Measurements from ENCODE around the gene STRBP.
"Not testable (repeated sequence)": the region's sequence is repeated elsewhere in the genome, so short reads cannot be mapped to it uniquely, and the experiment has no call there.

Gene STRBP

DNA sequence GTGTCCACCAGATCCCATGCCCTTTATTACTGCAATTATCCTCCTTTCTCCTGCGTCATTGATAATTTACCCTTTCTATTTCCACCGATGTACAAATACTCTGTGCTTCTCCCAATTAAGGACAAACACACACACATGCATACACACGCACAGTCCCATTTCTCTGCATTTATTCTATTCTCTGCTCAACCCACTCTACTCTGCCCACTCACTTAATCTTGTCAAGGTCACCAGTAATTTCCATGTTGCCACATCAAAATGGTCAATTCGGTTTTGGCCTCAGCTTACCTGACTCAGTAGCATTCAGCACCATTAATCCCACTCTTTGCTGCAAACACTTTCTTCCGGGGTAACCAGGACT, 14.6 kb upstream of the STRBP start:
- DNase-seq = no peak

DNA sequence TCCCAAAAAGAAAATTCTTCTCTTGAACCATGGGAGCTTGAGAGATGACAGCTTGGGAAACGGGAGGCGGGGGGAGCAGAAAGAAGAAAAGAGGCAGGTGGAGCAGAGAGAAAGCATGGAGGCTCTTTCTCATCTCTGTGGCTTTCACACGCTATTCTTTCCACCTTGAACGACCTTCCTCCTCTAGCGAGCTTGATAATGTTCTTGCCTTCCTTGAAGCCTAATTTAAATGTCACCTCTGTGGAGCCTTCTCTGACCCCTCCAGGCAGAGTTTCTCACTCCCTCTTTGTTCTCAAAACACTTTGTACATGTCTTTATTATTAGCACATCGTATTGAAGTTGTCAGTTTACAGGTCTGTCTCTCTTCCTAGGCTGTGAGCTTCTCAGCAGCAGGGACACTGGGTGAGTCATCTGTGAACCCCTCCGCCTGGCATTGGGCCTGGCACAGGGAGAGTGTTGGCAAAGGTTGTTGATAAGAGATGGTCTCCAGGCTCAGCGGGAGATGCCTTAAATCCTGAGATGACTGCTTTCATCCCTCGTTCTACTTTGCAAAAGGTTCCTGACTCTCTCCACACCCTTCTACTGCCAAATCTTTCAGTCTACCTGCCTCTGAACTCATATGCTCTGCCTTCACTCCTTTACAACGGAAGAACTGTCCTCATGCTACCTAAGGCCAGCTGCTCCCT, 14.1 kb upstream of the STRBP start:
- DNase-seq = no peak

DNA sequence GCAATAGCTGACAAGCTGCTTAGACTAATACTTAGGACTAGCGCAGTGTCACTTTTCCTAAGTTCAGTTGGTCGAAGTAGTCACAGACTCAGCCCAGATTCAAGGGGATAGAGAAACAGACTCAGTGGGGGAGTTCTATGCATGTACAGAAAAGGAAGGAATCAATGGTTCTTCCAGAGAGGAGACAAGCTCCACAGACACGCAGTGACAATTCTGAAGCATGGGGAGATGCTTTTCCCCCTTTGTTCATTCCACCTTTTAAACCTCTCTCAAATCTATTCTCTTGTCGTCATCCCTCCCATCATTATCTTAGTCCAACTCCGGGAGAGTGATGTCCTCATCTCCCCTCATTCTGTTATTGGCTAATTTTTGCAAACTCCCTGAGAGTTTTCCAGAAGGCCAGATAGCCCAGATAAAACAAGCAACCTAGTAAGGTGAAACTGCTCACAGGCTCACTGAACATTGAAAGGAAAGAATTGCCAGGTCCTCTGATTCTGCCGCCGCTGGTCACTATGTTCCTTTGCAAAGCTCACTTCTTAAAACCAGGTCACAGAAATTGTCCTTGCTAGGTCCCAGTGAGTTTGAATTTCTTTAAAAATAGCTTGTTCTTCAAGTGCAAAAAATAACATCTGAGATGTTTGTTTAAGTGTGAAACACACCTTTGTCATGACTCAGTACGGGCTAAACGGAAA, 13.4 kb upstream of the STRBP start:
- DNase-seq = no peak

DNA sequence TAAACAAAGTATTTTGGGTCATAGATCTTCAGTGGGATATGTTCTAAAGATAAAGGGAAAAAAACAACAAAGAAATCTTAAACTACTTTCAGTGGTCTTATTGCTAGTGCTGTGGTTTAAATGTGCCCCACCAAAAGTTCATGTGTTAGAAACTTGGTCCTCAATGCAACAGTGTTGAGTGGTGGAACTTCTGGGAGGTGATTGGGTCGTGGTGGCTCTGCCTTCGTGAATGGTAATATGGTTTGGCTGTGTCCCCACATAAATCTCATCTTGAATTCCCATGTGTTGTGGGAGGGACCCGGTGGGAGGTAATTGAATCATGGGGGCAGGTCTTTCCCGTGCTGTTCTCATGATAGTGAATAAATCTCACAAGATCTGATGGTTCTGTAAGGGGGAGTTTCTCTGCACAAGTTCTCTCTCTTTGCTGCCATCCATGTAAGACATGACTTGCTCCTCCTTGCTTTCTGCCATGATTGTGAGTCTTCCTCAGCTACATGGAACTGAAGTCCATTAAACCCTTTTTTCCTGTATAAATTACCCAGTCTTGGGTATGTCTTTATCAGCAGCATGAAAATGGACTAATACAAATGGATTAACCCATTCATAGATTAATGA, 10.6 kb upstream of the STRBP start:
- not testable (repeated sequence) for DNase-seq

DNA sequence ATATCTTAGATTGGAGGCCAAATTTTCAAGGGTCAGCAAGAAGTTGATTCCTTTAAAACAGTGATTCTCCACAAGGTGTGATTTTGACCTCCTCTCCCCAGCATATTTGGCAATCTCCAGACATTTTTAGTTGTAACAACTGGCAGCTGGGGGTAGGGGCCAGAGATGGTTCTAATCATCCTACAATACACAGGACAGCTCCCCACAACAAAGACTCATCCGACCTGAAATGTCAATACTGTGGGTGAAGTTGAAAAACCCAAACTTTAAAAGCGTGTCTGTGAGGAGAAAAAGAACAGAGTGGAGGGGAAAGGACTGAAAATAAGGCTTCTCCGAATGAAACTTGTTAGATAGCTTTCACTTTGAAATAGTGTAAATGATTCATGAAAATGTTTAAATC, 10.0 kb upstream of the STRBP start:
- DNase-seq = no peak

DNA sequence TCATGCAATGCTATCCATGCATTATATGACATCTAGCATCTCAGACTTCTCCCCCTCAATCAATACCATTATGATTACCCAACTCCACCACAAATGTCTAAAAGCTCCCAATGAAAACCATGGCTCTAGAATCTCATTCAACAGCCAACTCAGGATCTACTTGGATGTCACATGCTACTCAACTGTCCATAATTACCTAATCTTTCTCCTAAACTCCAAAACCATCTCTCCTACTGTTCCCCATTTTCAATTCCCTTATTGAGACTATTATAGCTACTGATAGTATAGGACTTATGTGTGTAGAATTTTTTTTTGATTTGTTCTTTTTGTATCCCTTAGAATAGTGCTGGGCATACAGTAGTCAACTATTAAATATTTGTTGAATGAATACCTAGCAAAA, 8.2 kb upstream of the STRBP start:
- DNase-seq = no peak

DNA sequence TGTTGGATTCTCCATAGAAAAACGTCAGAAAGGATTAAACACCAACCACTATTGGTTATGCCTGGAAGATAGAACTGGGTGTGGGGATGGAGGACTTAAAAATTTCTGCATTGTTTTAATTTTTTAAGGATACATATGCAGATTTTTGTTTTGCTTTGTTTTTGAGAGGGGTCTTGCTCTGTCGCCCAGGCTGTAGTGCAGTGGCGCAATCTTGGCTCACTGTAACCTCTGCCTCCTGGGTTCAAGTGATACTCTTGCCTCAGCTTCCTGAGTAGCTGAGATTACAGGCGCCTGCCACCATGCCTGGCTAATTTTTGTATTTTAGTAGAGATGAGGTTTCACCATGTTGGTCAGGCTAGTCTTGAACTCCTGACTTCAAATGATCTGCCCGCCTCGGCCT, 2.7 kb upstream of the STRBP start:
- not testable (repeated sequence) for DNase-seq

DNA sequence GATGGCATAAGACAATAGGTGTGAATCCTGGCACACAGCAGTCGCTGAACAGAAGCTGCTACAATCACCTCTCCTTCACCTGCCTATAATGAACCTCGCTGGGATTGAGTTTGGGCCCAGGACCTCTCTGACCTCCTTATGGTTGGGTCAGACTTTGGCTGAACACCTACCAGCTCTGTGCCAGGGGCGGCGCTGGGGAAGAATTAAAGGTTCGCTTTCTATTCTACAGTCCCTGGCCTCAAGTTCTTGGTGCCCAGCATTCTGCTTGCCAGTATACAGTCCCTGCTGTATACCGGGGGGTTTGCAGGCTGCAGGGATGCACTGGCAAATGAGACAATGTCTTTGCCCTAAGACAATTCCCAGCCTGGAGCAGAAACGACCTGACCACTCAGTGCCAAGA, 895 bp upstream of the STRBP start:
- DNase-seq = no peak

DNA sequence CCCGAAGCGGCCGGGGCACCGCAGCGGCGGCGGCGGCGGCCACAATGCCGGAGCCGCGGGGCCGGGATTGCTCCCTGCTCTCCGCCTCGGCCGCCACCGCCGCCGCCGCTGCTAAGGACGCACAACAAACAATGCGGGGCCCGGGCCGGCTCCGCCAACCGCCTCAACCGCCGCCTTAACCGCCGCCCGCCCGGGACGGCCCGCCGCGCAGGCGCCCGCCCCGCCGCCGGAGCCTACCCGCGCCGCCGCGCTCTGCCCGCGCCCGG, 254 bp downstream of the STRBP start:
- peak in 7 of 51 donors; percentile 30 to 65 (median 50) for DNase-seq

DNA sequence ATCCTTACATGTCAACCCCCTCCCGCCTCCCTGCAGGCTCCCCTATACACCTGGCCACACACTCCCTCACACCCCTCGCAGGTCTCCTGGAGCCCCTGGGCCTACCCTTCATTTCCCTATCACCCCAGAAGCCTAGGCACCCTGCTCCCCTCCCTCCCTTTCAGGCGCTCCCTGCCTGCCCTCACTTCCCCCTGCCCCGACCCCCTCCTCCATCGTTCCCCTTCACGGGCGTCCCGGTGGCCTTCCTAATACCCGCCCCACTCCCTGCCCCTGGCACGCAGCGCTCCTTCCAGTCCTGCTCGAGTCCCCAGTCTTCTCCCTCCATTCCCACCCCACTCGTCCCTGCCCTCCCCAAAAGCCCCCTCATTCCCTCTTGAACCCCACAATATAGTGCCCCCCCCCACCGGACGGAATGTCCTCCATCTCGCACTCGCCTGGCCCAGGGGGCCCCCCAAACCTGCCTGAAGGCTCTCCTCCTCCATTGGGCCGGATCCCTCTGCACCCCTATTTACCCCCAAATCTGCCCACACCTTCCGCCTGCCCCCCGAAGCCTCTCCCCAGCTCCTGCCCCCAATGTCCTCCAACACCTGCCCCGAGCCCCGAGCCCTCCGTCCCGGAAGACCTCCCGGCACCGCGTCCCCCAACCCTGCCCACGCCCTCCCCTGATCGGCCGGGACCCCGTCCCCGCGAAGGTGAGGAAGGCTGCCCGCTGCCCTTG, 746 bp downstream of the STRBP start:
- DNase-seq = peak in 5 of 51 donors; percentile 9 to 34 (median 19)

DNA sequence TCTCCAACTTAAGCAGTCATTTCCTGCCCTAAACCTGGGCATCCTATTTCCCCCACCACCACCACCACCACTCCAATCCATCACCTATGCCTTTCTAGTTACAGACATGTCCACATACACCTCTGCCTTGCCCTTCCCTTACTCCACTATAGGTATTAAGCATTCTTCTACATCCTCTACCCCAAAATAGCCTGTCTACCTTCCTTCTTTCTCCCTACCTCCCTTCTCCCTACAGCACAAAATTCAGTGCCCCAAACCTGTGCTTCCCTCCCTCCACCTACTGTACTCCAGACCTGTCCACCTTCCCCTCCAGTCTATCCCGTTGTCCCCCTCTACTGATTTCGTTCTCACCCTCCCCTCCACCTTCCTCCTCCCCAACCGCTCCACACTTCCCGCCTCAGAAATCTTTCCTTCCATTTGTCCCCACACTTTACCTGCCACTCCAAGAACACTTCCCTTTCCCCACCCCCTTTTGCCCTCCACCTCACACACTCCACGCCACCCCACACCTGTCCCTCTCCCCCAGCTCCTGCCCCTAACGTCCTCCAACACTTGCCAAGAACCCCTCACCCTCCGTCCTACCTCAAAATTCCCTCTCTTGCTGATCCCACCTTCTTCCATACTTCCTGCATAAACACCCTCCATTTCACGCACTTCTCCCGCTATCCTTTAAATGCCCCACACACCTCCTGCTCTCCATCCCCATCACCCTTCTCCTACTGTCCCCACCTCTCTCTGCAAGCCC, 1.6 kb downstream of the STRBP start:
- no peak for DNase-seq

DNA sequence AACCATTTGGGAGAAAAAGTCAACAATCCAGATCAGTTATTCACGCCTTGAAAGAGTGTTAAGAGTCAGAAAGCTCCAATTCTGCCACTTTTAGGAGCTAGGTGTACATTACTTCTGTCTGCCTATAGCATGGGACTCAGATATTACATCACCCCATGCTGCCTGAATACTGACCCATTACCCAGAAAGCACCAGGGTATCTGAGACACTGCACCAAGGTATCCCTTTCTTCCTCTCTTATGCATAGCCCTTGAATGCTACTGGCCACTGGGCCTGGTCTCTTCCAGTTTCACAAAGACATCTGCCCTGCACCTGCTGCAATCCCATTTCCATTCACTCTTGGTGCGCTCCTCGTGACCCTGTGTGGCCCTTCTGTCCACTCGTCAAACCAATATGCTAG, 2.6 kb downstream of the STRBP start:
- DNase-seq = no peak

DNA sequence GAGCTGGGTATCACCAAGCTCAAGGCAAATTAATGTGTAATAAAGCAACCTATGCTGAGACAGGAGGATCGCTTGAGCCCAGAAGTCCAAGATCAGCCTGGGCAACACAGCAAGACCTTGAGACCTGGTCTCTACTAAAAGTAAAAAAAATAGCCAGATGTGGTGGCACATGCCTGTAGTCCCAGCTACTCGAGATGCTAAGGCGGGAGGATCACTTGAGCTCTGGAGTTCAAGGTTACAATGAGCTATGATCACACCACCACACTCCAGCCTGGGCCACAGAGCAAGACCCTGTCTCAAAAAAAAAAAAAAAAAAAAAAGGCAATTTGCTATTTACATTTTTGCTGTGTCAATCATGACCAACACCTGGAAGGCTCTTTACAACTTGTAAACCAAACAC, 5.2 kb downstream of the STRBP start:
- no peak for DNase-seq

DNA sequence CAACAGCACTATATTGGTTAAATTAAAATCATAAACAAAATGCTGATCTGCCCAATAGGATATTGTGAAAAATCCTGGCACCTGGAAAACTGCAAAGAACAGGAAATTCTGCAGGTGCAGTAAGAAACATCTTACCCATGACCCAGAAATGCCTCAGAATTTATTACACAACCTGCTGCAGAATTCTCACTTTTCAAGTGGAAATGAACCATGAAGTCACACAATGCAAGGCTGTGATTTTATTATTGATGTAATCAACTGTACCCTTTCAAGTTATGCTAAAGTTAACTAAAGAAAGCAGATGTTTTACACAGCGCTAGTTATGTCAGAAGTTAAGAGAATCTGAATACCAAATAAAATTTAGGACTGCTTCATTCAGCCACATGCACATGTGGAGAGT, 6.0 kb downstream of the STRBP start:
- DNase-seq = no peak

DNA sequence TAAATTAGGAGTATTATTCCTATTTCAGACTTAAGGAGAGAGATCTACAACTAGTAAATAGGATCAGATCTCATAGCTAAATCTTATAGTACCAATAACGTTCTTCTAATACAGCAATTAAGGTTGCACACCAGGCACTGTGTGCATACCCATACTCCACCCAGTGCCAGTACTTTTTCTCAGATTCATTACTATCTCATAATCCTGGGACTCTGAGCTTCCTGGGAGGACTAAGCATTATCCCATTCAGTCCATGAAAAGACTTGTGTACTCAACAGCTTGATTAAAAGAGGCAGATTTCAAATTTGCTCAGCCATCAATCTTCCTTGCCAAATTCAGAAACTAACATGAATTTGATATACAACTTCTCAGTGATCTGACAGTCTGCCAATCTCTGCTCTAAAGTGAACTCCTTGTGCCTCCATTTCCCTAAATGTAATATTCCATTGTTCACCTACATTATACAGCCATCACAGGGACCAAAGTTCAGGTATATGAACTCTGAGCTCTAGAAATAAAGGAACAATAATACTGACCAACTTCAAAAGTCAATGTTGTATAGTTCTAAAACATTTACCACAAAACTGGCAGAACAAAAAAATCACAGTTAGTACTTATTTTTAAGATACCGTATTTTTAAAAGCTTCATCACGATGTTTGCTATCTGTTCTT, 7.2 kb downstream of the STRBP start:
- no peak for DNase-seq

DNA sequence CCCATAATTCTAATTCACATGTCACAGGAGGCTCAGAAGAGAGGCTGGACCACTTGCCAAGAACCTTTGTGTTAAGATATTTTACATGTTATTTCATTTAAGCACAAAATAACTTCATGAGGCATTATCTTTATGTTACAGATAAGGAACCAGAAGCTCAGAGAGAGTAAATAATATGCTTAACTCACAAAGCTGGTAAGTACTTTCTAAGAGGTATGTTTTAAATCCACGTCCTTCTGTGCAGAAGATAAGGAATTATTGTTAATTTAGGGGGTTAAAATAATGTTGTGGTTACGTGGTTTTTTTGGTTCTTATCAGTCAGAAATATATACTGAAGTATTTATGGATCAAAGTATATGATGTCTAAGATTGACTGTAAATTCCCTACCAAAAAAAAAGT, 8.0 kb downstream of the STRBP start:
- no peak for DNase-seq

DNA sequence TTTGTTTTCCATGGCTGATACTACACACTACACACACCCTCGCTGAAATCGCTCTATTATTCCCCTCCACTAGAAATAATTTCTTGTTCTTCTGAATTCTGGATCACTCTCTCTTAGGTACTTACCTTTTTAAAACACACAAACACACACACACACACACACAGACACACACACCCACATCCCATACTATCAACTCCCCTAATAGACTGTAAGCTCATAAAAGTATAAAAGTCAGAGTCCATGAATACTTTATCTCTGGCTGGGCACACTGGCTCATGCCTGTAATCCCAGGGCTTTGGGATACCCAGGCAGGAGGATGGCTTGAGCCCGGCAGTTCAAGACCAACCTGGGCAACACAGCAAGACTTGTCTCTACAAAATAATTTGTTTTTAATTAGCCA, 11.1 kb downstream of the STRBP start:
- no peak for DNase-seq

DNA sequence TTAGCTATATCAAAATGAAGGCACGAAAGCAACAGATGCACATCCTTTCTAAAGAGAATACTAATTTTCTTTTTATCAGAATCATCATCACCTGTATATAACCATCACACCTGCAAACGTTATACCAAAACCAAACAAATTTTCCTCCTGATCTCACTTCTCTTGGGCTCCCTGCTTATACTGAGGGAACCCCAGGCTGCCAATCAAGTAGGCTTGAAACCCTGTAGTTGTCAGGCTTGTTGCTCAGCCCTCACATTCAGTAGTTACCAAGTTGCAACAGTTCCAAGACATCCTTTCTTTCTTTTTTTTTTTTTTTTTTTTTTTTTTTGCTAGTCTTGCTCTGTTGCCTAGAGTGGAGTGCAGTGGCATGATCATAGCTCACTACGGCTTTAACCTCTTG, 12.7 kb downstream of the STRBP start:
- no peak for DNase-seq

DNA sequence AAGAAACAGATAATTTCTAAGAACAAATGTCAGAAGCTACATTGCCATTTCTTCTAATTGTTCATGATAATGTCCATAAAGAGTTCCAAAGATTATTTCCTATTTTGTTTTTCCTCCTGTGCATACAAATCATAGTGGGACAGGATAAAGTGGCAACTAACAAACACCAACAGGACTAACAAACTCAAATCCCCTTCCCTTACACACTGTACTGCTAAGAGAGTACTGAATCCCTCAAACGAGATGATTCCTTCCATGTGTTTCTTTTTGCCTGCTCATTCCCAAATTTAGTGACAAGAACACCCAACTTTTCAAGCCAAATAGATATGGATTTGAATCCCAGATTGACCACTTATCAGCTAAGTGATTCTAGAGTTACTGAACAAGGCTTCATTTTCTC, 15.2 kb downstream of the STRBP start:
- DNase-seq = no peak

DNA sequence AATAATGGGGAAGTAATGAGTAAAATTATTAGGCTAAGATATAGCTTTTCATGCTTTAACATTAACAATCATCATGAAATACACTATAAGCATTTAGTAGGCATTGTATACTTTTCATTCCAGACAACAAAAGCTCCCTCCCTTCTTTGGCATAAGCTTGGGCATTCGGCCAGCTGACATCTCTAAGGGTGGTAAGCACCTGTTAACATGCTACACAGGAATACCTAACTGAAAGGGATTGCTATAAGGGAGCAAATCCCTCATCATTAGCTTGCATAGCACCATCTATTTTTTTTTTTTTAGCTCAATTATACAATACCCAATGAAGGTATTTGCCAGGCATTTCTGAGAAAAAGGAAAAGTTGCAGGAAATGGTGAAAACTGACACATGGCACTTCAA, 16.6 kb downstream of the STRBP start:
- no peak for DNase-seq

DNA sequence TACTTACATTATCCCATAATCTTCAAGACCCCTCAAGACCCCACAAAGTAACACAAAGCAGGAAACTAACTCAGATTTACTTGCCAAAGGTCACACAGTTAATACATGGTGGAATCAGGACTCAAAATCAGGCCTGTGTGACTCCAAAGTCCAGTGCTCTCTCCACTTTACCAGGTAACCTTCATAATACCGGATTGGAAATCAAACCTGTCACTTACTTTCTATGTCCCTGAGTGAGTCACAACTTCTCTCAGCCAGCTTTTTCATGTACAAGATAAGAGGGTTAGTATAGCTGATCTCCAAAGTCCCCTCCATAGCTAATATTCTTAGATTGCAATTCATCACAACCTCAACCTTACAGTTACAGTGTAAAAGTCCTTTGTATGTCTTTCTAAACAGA, 17.1 kb downstream of the STRBP start:
- no peak for DNase-seq

DNA sequence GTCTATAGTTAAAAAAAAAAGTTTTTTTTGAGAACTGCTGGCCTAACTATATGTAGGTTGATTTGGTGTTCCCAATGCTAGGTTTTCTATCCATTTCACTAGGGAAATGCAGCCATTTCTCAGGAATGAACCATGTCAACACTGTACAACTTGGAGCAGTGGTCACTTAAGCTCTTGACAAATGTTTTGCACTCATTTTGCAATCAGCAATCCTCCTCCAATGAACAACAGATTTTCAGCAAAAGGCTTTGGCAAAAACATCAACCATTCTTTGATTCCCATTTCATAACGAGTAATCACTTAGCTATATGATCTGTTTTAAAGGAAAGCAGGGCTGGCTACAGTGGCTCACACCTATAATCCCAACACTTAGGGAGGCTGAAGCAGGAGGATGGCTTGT, 17.9 kb downstream of the STRBP start:
- DNase-seq = no peak
